ENCODE results near the gene TTC29.
"Not testable (repeated sequence)": the region's sequence is repeated elsewhere in the genome, so short reads cannot be mapped to it uniquely, and the experiment has no call there.

TTC29 gene

GRCh38 chr4:146674829-146675570 lies 270.7 kb downstream of the TTC29 start:
- no peak for DNase-seq

GRCh38 chr4:146663968-146664311 lies 281.7 kb downstream of the TTC29 start:
- DNase-seq = not testable (repeated sequence)

- no peak for DNase-seq
These were observed 284.3 kb downstream of the TTC29 start for GRCh38 chr4:146661367-146661766.

Data from NCI-H446 treated with DMSO at 0.1 percent for 48 hours (cell line).